Smooth muscle cell (in vitro differentiated cells): ENCODE results near the gene ATF6. TPM values are rescaled to one million over a fixed set of nuclear protein-coding genes. Genes with fewer than 3 reads are reported as not detected.
"Not testable (repeated sequence)": the region's sequence is repeated elsewhere in the genome, so short reads cannot be mapped to it uniquely, and the experiment has no call there.

Source experiments
- DNase-seq: peaks from one replicate; lab custom pipeline; 2025; ENCODE audit not compliant: unreplicated experiment; lab: John Stamatoyannopoulos, UW
- H2AFZ ChIP-seq: fragments of 200-600 bp; sonication (generic); 2 replicates; pipeline ENCODE4 v1.6.0; 2016; ENCODE audit warnings: antibody characterized with exemption, low read depth, mild to moderate bottlenecking
- H3F3A ChIP-seq: fragments of 200-600 bp; sonication (generic); 2 replicates; pipeline ENCODE4 v1.6.0; 2017; ENCODE audit warnings: antibody characterized with exemption, low read depth
- H3K27ac ChIP-seq: fragments of 200-600 bp; sonication (generic); 2 replicates; pipeline ENCODE4 v1.5.1; 2016; ENCODE audit warnings: low read depth, mild to moderate bottlenecking
- H3K27me3 ChIP-seq: fragments of 200-600 bp; sonication (generic); 2 replicates; pipeline ENCODE4 v1.6.1; 2016; ENCODE audit warnings: low read depth, mild to moderate bottlenecking
- H3K36me3 ChIP-seq: fragments of 200-600 bp; sonication (generic); 2 replicates; pipeline ENCODE4 v1.5.1; 2016; ENCODE audit warnings: low read depth
- H3K4me1 ChIP-seq: fragments of 200-600 bp; sonication (generic); 2 replicates; pipeline ENCODE4 v1.5.1; 2016; ENCODE audit warnings: low read depth
- H3K4me2 ChIP-seq: fragments of 200-600 bp; sonication (generic); 2 replicates; pipeline ENCODE4 v1.6.0; 2016; ENCODE audit warnings: mild to moderate bottlenecking
- H3K4me3 ChIP-seq: fragments of 200-600 bp; sonication (generic); 2 replicates; pipeline ENCODE4 v1.5.1; 2016; ENCODE audit warnings: mild to moderate bottlenecking
- H3K79me2 ChIP-seq: fragments of 200-600 bp; sonication (generic); 2 replicates; pipeline ENCODE4 v1.6.0; 2016; ENCODE audit warnings: low read depth, mild to moderate bottlenecking
- H3K9ac ChIP-seq: fragments of 200-600 bp; sonication (generic); 2 replicates; pipeline ENCODE4 v1.6.0; 2016; ENCODE audit warnings: low read depth
- H3K9me3 ChIP-seq: fragments of 200-600 bp; sonication (generic); replicated peaks from 2 replicates; pipeline ENCODE4 v1.5.1; 2016; ENCODE audit warnings: low read depth
- H4K20me1 ChIP-seq: fragments of 200-600 bp; sonication (generic); 2 replicates; pipeline ENCODE4 v1.6.0; 2016; ENCODE audit warnings: low read depth
- WGBS: methylation state at CpG from one replicate; pipeline ENCODE4 v1.1.7; 2016; ENCODE audit warnings: low lambda C conversion rate; 5-methylcytosine and 5-hydroxymethylcytosine counted together
- polyA plus RNA-seq: library from polyadenylated mRNA; unstranded; fragments of >200 nt; fragmentation: Nextera tagmentation; extraction: Ambion mirVana; gene quantifications from 2 replicates; pipeline ENCODE4 v1.2.1, GENCODE V29; 2016
- total RNA-seq: library from RNA; depleted of rRNA; stranded (reverse); fragments of >200 nt; gene quantifications from 2 replicates; pipeline ENCODE4 v1.2.3, GENCODE V29; 2014
- TF ChIP-seq, protein P1 (sequence below): fragments of 200-600 bp; sonication (generic); IDR thresholded peaks from 2 replicates; pipeline ENCODE4 v1.5.1; 2017; ENCODE audit warnings: borderline replicate concordance, mild to moderate bottlenecking, antibody characterized with exemption; ENCODE audit not compliant: insufficient read depth, poor library complexity, severe bottlenecking

ATF6 gene
- total and polyA plus RNA-seq, 2 experiments from 2014 or later, result 7.8 to 22.9 TPM

DNA sequence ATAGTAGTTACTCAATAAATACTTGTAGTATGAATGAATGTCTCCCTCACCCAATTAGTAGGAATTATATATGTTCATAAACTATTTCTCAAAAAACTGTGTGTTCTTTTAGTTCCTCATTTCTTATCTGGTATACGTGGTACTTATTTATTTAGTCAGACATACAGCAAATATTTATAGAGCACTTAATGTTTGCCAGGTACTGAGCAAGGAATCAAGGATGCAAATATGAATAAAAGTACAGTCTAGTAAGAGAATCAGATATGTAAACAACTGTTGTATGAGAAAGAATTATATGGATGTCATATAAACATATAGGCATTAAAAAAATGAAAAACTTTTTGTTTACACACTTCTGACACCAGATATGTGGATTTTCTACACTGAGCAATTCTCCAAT lies 58.5 kb downstream of the ATF6 start:
- Histone ChIP-seq H3K4me2 (no peak overlapping the region), H3K79me2 (no peaks in the 10 kb centered on the region), H3F3A (no peaks in the 10 kb centered on the region), H3K27ac (no peak overlapping the region), H2AFZ (no peak overlapping the region), H3K36me3 (peaks cover 4% of the 10 kb centered on the region), H3K9me3 (no peaks in the 10 kb centered on the region), H4K20me1 (no peaks in the 10 kb centered on the region), H3K27me3 (no peaks in the 10 kb centered on the region), H3K4me1 (no peaks in the 10 kb centered on the region), H3K9ac (no peak overlapping the region), H3K4me3 (no peak overlapping the region)
- TF ChIP-seq, protein P1, sequence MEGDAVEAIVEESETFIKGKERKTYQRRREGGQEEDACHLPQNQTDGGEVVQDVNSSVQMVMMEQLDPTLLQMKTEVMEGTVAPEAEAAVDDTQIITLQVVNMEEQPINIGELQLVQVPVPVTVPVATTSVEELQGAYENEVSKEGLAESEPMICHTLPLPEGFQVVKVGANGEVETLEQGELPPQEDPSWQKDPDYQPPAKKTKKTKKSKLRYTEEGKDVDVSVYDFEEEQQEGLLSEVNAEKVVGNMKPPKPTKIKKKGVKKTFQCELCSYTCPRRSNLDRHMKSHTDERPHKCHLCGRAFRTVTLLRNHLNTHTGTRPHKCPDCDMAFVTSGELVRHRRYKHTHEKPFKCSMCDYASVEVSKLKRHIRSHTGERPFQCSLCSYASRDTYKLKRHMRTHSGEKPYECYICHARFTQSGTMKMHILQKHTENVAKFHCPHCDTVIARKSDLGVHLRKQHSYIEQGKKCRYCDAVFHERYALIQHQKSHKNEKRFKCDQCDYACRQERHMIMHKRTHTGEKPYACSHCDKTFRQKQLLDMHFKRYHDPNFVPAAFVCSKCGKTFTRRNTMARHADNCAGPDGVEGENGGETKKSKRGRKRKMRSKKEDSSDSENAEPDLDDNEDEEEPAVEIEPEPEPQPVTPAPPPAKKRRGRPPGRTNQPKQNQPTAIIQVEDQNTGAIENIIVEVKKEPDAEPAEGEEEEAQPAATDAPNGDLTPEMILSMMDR, result no peak
- 100% methylated on average over 1 of the region's 1 CpG for WGBS
- DNase-seq, result no peak

DNA sequence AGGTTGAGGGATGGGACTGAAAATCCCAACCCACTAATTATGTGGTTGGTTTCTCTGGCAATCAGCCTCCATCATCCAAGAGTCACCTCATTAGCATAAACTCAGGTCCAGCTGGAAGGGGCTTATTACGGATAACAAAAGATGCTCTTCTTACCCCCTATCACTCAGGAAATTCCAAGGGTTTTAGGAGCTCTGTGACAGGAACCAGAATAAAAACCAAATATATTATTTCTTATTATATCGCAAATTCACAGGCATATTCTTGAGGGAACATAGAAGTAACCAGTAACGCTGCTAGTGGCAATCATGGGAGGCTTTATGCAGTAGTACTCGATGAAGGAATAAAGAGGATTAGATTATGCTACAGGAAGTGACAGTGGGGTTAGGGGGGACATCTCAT lies 59.7 kb downstream of the ATF6 start:
- Histone ChIP-seq H3K4me2 (no peak overlapping the region), H3F3A (no peaks in the 10 kb centered on the region), H3K27ac (no peak overlapping the region), H3K4me3 (no peak overlapping the region), H3K79me2 (no peaks in the 10 kb centered on the region), H3K9ac (no peak overlapping the region), H2AFZ (no peak overlapping the region), H3K4me1 (no peaks in the 10 kb centered on the region), H3K9me3 (no peaks in the 10 kb centered on the region), H3K36me3 (peaks cover 4% of the 10 kb centered on the region), H3K27me3 (no peaks in the 10 kb centered on the region), H4K20me1 (no peaks in the 10 kb centered on the region)
- 97% methylated on average over 4 of the region's 4 CpGs for whole genome bisulfite sequencing
- DNase-seq, result no peak
- TF ChIP-seq, protein P1, result no peak

DNA sequence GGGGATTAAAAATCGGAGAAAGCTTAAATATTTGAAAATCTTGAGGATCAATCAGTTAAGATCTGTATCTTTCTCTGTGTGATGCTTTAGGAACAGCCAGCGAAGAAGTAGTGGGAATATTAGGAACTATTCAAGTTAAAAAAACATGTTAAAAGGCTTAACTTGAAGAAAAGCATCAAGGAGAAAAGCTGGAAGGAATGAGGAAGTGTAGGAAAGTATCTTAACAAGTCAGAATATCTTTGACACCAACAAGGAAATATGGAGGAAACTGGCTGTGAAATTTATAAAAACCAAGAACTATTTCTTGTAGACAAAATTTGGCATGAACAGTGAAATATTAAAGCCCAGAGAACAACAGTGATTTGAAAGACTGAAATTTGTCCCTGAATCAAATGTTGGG lies 60.4 kb downstream of the ATF6 start:
- no peaks in the 10 kb centered on the region for H3K4me1 ChIP-seq
- no peaks in the 10 kb centered on the region for H4K20me1 ChIP-seq
- no peak overlapping the region for H2AFZ ChIP-seq
- no peaks in the 10 kb centered on the region for H3K27me3 ChIP-seq
- WGBS, result 93% methylated on average over 2 of the region's 2 CpGs
- no peaks in the 10 kb centered on the region for H3K36me3 ChIP-seq
- H3K27ac ChIP-seq, result no peak overlapping the region
- TF ChIP-seq, protein P1, result no peak
- H3K79me2 ChIP-seq, result no peaks in the 10 kb centered on the region
- no peak overlapping the region for H3K9ac ChIP-seq
- H3K4me2 ChIP-seq, result no peak overlapping the region
- no peak overlapping the region for H3K4me3 ChIP-seq
- no peaks in the 10 kb centered on the region for H3F3A ChIP-seq
- H3K9me3 ChIP-seq, result no peaks in the 10 kb centered on the region
- DNase-seq, result no peak

DNA sequence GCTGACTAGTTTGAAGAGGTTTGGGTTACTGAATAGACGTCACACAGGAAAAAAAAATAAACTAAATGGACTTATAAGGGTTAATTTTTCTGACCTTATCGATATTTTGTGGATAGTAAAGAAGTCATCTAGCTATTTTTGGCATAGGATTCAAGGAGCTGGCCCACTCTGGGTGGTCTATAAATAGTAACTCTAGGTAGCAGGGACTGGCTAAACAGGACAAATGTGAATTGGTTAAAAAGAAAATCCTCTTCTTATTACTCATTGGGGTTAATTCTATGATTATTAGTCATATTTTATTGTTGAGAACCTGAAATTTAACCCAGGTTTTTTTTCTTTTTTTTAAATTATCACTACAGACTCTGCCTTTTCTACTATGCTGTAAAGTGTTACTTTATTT lies 61.7 kb downstream of the ATF6 start:
- Histone ChIP-seq H3K9ac (no peak overlapping the region), H3K27me3 (no peaks in the 10 kb centered on the region), H3K9me3 (no peaks in the 10 kb centered on the region), H4K20me1 (no peaks in the 10 kb centered on the region), H3K79me2 (no peaks in the 10 kb centered on the region), H2AFZ (no peak overlapping the region), H3K4me2 (no peak overlapping the region), H3K4me3 (no peak overlapping the region), H3K4me1 (no peaks in the 10 kb centered on the region), H3K36me3 (no peaks in the 10 kb centered on the region), H3F3A (no peaks in the 10 kb centered on the region), H3K27ac (no peak overlapping the region)
- WGBS, result 91% methylated on average over 2 of the region's 2 CpGs
- no peak for DNase-seq
- TF ChIP-seq, protein P1, result no peak

DNA sequence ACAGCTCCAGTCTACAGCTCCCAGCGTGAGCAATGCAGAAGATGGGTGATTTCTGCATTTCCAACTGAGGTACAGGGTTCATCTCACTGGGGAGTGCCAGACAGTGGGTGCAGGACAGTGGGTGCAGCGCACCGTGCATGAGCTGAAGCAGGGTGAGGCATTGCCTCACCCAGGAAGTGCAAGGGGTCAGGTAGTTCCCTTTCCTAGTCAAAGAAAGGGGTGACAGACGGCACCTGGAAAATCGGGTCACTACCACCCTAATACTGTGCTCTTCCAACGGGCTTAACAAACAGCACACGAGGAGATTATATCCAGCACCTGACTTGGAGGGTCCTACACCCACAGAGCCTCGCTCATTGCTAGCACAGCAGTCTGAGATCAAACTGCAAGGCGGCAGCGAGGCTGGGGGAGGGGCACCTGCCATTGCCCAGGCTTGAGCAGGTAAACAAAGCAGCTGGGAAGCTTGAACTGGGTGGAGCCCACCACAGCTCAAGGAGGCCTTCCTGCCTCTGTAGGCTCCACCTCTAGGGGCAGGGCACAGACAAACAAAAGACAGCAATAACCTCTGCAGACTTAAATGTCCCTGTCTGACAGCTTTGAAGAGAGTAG lies 66.3 kb downstream of the ATF6 start:
- not testable (repeated sequence) for H3F3A ChIP-seq, H3K36me3 ChIP-seq, H3K79me2 ChIP-seq, H3K4me2 ChIP-seq, H3K9ac ChIP-seq, H3K27me3 ChIP-seq, DNase-seq, H3K9me3 ChIP-seq, H2AFZ ChIP-seq, H4K20me1 ChIP-seq, H3K4me1 ChIP-seq, H3K27ac ChIP-seq, H3K4me3 ChIP-seq
- WGBS, result 93% methylated on average over 10 of the region's 10 CpGs
